Stimulated activated CD4-positive, alpha-beta T cell treated with anti-CD3 and anti-CD28 coated beads, Interleukin-4, amount 100 ng/mL, for 4 hours (primary cell): ENCODE results near the gene AKAP13.
"Not testable (repeated sequence)": the region's sequence is repeated elsewhere in the genome, so short reads cannot be mapped to it uniquely, and the experiment has no call there.

ENCODE experiments used
- DNase-seq, 2 experiments: peaks; one replicate each; pipeline ENCODE4 v3.0.0-alpha.2; 2020

The AKAP13 gene

DNA sequence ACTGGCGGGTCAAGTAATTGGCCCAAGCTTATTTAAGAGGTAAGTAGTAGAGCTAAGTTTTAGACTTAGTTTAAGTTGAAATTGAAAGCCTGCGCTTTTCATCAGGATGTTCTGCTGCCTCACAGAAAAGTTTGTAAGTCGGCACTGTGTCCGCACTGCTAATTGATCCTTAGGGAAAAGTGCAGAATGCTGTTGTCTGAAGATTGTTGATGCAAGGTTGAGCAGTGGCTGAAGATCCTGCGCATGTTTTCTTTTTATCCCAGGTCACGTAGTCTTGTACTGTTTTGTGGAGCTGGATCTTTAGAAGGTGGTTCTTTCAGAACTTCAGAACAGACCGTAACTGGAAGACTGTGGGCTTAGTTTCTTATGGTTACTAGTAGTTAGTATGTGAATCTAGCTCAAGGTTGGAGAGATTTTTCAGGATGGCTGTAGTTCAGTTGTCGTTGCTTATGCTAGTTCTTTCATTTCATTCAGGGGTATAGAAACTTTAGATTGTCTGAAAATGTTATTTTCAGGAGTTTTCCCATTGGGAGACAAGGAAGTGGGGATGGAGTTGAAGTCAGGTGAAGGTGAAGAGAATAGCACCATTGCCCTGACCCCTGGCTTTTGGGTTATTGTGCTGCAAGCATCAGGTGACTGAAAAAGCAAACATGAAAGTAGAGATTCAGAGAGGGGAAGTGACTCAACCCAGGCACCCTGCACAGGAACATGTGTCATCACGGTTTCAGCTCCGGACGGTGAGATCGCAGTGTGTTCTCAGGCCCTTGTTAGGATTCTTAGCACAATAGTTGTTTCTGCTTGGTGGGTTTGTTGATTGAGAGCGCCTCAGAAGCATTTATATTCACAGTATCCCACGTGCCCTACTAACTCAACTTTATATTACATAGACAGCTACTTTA lies 32.8 kb downstream of the AKAP13 start:
- DNase-seq: peak; percentile 59 to 80

DNA sequence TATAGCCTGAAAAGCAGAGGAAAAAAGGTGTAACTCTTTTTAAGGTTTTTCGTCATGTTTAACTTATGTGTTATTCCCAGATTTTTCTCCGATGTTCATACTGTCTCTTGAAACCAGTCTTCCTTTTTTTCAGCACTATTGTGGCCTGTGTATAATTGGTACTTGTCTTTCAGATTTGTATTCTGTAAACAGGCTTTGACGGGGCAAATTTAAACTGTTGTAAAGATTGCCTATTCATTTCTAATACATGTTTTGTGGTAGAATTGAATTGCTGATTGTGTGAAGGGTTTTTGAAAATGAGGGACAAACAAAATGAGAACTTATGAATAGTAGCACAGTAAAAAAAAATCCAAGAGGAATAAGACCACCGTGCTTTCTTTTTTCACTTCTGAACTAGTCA lies 33.6 kb downstream of the AKAP13 start:
- no peak for DNase-seq

DNA sequence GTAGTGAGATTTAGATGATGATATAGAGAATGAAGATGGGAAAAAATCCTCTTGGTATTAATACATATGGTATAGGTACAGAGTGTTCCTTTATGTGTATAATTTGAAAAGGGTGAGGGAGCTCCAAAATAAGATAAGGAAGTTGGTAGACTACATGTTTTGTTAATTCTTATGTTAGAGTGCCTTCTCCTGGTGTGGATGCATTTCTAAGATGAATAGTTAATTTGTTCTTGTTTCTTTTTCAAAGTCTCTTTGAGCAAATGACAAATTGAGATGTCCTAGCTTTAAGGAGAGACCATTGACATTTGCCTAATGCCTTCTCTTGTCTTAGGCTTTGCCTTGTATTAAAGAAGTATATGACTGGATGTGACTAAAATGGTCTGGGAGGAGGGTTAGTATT lies 34.1 kb downstream of the AKAP13 start:
- DNase-seq: no peak

DNA sequence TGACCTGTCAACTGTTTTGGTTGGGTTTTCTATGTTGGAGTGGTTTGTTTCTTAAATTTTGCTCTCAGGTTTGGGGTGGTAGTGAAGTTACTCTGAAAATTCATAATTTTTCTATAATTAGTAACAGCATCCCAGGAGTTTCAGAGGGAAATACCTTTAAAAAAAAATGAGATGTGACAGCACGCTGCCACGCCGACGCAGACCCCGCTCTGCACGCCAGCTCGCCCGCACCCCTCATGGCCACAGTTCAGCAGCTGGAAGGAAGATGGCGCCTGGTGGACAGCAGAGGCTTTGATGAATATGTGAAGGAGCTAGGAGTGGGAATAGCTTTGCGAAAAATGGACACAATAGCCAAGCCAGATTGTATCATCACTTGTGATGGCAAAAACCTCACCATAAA lies 34.6 kb downstream of the AKAP13 start:
- no peak for DNase-seq

DNA sequence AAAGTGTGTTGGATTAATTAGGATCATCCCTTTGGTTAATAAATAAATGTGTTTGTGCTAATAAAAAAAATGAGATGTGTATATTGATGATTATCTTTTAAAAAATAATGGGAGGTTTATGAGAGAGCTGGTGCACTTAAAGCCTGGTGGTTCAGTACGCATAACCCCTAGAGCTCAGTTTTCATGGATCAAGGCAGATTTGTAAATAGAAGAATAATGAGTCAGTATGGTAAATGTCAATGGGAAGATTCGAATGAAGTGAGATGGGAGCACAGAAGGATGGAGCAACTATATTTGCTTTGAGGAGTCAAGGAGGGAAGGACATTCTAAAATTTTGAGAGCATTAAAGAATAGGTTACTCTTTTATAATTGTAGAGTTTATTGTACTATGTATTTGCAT lies 35.4 kb downstream of the AKAP13 start:
- no peak for DNase-seq

DNA sequence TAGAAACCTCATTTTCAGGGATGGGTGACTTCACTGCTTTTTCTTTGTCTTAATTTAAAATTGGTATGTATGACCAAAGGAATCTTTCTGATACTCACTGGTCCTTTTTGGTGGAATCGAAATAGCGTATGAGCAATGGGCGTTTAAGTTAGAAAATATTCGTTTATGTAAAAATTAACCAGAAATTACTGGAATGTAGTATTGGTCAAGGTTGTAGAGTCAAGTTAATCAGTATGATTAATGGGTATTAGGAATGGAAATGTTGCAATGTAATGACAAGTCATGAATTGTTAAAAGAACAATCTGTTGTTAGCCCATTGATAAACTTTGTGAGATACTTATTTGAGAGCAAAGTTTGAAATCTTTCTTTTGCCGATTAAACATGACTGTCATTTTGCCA lies 36.9 kb downstream of the AKAP13 start:
- DNase-seq: no peak

DNA sequence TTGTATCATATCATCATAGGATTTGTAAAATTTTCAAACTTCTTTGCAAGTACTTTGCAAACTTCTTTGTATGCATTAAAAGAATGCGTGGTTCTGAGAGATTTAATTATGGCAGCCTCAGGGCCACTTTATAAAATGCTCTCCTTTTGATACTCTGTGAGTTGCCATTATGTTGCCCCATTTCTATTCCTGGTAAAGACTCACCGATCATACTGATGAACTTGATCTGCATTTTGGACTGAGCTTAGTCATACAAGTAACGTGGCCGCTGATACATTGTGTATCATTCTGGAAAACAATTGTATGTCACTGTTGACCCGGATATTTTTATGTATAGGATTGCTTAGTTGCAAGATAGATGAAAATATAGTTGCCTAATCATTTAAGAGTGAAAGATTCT lies 38.8 kb downstream of the AKAP13 start:
- DNase-seq: no peak

DNA sequence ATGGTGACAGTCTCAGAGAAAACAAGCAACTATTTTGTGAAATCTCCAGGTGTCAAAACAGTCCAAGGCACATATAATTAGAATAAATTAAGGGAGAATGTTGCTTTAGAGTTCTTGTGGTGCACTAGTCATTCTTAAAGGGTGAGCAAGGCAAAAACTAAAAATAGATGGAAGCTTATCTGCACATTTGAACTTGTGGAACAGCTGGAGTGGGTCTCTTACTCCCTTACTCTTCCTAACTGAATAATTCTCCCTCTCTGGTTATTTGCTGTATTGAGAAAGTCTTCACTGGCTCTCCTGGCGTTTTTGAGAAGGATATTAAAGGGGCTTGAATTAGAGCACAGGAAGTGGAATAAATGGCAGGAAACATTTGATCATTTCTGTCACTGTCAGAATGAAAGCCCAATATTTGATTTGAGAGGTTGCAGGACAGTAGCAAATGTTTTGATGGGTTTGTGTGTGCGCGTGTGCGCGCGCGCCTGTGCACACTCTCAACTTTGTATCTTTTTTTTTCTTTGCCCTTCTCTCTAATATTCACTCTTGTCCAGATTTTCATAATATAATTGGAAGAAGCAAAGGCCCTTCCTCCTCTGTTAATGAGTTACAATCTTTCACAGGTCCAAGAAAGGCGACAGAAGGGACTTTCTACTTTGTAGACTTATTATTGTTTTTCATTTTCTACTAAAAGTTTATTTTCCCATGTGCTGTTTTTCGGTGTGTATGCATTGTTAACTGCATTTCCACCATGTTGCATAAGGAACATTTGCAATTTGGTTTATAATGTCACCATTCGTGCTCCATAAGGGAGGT lies 40.9 kb downstream of the AKAP13 start:
- no peak for DNase-seq

DNA sequence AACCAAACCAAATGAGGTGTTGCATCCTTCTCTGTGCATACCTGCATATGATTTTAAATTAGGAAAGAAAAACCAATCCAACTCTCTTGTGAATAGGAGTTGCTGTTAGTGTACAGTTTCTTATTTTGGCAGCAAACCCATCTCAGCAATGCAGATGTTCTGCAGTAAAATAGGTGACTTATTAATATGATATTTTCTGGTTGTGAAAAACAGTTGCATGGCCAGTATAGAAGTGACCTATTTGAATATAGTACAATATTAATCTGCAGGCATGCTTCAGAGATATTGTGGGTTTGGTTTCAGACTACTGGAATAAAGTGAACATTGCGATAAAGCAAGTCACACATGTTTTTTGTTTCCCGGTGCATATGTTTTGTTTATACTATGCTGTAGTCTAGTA lies 42.2 kb downstream of the AKAP13 start:
- no peak for DNase-seq

DNA sequence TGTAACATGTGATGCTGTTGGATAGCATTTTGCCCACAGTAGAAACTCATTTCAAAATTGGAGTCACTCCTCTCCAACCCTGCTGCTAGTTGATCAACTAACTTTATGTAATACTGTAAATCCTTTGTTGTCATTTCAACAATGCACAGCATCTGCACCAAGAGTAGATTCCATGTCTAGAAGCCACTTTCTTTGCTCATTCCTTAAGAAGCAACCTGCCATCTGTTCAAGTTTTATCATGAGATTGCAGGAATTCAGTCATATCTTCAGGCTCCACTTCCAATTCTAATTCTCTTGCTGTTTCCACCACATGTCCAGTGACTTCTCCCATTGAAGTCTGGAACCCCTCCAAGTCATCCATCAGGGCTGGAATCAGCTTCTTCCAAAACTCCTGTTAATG lies 42.9 kb downstream of the AKAP13 start:
- no peak for DNase-seq

DNA sequence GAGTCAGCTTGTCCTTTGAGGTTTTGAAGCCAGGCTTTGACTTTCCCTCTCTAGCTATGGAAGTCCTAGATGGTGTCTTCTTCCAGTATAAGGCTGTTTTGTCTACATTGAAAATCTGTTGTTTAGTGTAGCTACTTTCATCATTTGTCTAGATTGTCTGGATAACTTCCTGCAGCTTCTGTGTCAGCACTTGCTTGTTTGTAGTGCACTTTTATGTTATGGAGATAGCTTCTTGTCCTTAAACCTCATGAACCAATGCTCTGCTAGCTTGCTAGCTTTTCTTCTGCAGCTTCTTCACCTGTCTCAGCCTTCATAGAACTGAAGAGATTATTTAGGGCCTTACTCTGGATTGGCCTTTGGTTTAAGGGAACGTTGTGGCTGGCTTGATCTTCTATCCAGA lies 43.8 kb downstream of the AKAP13 start:
- no peak for DNase-seq

DNA sequence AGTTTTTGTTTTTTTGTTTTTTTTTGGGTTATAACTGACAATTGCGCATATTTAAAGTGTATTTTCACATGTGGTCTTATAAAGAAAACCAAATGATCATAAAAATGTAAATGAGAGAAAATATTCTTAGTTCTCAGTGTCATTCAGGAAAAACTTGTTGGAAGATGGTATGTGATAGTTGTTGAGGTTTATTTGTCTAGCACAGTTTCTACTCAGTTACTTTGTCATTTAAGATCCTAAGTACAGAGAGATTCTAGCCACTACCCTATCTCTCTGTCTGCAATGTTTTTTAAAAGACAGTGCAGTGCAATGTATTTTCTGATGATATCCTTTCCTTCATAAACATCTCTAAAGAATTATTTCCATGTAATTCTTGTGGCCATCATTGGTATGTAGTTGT lies 46.1 kb downstream of the AKAP13 start:
- DNase-seq: no peak

DNA sequence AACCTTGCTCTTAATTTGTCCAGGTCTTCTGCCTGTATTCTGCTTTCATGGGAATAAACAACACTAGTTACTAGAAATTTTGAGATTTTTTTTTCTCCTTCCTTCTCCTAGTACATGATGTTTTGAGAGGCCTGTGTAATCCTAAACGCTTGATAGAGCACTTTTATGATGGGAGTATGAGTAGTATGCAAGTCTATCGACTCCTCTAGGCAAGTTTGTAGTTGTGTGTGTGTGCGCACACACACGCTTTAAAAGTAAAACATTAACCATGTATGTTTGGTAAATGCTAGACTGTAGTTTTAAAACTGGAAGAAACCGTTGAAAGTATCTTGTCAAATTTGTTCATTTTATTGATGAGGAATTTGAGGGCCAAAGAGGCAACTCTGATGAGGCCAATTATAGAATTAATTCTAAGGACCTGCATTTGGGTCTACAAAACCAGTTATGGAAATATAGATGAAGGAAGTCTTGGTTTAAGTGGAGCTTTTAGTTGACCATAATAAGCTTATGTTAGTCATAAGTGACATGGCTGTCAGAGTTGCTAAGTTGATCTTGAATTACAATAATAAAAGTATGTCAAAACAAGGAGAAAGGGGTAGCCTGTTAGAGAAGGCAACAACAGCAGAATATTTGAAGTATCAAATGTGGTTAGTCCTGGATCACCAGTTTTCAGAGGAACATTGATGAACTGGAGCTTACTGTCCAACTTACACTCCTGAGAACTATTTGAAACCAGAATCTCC lies 47.1 kb downstream of the AKAP13 start:
- no peak for DNase-seq

DNA sequence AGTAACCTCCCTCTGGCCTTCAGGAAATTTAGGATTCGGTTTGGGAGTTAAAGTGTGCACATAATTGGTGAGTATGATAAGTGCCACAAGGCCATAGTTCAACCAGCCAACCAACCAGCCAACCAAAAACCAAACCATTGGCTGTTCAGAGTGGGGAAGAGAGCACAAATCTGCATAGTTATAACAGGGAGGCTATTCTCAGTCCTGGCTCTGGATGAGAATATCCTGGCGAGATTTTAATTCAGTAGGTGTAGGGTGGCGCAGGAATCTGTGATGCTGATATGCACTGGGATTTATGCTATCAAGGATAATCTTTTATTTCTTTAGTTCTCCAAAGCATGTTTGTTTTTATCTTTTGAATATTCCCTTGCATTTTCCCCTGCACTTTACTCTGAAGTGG lies 49.1 kb downstream of the AKAP13 start:
- DNase-seq: no peak

DNA sequence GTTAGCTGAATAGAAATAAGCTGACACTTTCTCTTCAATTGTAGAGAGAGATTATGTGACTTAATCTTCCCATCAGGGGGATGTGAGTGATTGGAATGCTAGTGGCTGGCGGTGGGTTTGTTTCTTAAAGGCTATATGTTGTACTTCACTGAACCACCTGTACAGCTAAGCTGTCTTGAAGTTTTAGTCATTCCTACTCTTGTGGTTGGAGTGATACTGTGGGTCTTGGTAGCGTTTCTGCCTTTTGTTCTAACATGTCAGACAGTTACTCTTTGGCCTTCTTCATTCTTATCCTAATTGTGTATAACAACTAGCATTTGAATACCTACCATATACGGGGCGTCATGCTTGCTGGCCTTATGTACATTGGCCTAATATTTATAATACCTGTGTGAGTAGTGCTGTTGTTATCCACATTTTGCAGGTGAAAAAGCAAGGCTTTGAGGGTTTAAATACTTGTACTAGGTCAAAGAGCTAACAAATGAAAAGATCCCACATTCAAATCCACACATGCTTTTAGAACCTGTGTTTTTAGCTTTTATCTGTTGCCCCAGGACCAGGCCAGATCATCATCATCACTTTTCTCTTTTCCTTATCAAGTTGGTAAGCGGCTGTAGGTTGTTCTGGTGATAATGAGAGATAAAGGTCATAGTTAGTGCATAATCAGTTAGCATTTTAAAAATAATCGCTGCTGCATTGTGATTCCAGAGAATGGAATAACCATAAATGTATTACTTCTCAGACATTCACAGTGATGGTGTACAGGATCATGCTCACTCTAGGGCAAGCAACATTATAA lies 50.2 kb downstream of the AKAP13 start:
- peak in 1 of 2 experiments; percentile 17 for DNase-seq

DNA sequence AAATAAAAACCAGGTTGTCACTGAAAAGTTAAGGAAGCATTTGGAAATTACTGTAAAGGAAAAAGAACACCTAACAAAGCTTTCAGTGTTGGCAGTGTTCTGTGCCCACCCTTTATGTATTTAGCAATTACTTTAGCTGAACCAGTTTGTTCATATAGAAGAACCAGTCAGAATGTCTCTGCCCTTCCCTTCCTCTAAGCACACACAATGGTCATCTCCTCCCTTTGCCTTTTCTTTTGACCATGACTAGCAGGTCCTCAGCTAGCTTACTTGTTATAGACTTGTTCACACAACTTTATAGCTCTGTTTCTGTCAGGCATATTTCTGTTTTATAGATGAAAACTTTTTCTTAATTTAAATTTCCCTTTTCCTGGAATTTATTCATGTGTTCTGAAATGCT lies 59.6 kb downstream of the AKAP13 start:
- DNase-seq: no peak

DNA sequence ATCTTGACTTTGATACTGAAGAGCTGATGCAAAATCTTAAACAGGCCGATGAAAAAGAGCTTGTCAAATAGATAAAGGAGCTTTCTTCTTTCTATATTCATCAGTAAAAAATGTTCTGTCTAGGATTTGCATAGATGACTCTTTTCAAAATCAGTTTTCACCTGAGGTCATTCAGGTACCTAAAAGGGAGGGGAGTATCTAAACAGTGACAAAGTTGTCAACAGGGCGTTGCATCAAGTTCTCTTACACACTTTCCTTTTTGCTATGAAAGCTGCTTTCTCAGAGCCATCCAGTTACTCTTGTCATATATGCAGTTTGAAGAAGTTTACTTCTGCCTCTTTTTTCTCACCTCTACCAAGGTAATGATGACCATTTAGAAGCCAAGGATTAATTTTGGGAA lies 60.0 kb downstream of the AKAP13 start:
- DNase-seq: no peak

DNA sequence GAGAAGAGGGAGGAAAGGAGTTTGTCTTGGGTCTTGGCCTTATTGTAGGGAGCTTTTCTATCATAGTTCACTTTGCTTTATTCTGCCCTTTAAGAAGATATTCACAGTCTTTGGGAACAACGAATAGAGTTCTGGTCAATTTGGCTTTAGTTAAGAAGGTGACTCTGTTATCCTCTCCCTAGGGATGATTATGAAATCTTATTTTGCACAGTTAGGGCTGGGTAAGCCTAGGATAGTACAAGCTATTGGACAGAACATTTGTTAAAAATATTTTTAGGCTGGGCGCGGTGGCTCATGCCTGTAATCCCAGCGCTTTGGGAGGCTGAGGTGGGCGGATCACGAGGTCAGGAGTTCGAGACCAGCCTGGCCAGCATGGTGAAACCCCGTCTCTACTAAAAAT lies 61.5 kb downstream of the AKAP13 start:
- DNase-seq: not testable (repeated sequence)

DNA sequence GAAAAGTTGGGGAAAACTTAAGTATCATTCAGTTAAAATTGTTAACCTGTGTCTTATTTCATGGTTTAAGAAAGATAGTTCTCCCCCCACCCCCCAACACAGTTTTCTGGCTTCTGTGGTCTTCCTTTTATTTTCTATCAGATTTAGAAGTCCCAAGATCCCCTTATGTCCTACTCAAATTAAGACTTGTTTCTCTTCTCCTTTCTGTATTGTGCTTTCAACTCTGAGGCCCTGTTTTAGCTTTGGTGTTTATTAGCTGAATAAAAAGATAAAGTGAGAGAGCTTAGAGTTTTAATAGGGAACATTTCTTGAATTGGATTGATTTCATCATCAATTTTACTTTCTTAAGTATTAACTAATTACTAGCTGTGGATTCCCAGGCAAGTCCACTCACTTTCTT lies 62.6 kb downstream of the AKAP13 start:
- DNase-seq: no peak

DNA sequence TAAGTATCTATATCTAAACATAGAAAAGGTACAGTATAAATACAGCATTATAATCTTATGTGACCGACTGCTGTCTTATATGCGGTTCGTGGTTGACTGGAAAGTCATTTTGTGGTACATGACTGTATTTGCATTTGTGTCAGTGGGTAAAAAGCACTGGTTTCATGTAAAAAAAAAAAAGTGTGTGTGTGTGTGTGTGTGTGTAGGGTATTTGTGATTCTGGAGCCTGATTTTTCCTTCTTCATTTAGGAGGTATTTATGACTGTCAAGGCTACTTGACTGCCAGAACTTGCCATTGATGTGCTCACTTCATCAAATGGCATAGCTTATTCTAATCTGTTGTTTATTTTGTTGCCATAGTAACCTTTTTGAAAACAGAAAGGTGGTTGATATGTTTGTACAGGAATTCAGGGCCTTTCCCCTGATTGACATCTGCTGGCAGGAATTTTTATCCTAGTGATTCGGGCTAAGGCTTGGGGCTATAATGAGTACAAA lies 63.2 kb downstream of the AKAP13 start:
- DNase-seq: no peak

DNA sequence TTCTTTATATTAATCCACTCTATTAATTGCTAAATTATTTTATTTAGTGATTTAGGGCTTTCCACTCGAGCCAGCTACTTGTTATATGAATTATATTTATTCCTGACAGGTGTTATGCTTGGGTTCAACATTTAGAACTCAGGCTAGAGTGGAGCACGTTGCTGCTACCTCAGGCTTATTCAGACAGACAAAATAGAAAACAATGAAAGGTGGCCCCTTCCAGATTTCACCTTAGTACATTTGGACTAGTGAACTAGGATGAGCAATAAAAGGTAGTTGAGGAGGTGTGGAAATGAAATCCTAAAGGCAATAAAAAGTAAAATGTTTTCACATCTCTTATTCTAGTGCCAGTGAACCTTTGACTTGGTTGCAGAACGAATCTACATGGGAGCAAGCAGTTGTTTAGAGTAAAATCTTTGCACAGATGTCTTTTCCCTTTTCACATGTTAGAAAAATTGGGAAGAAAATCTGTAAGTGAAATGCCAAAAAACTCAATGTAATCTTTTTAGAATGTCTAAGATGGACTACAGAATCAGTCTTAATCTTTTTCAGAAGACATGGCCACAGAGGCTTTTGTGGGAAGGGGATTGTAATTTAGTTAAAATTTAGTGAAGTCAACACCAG lies 63.8 kb downstream of the AKAP13 start:
- no peak for DNase-seq

DNA sequence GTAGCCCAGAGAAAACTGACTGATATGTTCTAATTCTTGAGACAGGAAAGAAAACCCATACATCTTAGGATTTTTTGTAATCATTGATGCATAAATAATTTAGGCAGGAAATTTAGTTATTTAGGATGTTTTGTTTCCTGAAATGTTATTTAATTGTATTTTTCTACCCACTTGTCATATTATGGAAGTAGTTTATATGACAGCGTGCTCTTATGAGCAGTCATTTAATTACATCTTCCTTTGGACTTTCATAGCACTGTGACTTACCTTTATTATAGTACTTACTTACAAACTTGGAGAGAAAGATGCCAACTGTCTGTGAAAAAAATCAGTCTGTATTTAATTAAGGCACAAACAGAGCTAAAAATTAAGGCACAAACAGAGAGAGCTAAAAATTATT lies 65.0 kb downstream of the AKAP13 start:
- no peak for DNase-seq
